Measurements from ENCODE around the gene ALDH1A2.

- TF ChIP-seq CTCF (IDR thresholded peaks at IDR 0.05) (no peak), EP300 (IDR thresholded peaks at IDR 0.05) (no peak), POLR2A (IDR thresholded peaks at IDR 0.05) (no peak), POLR2AphosphoS5 (IDR thresholded peaks at IDR 0.05) (no peak)
These were observed 122.3 kb downstream of the ALDH1A2 start for GRCh38 chr15:57943171-57943570.
